Measurements from ENCODE around the gene OR2K2. TPM values are rescaled to one million over a fixed set of nuclear protein-coding genes. Genes with fewer than 3 reads are reported as not detected.

Gene OR2K2
- total and polyA plus RNA-seq, 4 donors: not detected

DNA sequence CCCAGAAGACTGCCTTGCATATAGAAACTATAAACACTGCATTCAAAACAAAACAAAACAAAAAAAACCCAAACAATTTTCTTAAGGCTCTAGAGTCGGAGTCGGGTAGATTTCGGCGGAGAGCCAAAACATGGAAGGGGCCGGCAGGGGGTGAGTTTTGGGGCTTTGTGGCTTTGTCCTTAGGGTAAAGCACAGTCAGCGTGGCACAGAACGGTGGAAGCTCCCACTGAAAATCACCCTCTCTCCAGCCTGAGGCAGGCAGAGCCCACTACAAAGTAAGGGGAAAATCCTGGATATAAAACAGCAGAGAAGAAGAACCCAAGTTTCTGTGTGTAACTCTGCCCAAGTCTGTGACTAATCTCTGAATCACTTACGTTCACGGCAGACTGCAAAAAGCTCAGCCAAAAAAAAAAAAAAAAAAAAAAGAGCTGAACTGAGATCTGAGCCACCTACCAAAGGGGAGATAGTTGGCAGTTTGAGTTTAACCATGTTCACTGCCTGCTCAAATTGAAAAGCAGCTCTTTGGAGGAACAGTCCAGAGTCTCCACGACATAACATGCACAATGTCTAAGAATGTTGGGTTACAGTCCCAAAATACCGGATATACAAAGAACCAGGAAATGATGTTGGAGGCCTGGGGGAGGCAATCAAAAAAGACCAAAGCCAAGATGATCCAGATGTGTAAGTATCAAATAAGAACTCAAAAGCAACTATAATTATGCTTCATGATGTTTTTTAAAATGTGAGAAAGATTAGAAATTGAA lies 26.6 kb upstream of the OR2K2 start:
- peak overlapping the region in 1 of 2 donors; percentile 59 for H3K9ac ChIP-seq (ENCODE audit: insufficient read depth in 1 of 2, low read length in 2 of 2)
- no peak overlapping the region for H3K27ac ChIP-seq (ENCODE audit: low read depth in 1 of 2, low read length in 1 of 2)
- TF ChIP-seq, protein P1, sequence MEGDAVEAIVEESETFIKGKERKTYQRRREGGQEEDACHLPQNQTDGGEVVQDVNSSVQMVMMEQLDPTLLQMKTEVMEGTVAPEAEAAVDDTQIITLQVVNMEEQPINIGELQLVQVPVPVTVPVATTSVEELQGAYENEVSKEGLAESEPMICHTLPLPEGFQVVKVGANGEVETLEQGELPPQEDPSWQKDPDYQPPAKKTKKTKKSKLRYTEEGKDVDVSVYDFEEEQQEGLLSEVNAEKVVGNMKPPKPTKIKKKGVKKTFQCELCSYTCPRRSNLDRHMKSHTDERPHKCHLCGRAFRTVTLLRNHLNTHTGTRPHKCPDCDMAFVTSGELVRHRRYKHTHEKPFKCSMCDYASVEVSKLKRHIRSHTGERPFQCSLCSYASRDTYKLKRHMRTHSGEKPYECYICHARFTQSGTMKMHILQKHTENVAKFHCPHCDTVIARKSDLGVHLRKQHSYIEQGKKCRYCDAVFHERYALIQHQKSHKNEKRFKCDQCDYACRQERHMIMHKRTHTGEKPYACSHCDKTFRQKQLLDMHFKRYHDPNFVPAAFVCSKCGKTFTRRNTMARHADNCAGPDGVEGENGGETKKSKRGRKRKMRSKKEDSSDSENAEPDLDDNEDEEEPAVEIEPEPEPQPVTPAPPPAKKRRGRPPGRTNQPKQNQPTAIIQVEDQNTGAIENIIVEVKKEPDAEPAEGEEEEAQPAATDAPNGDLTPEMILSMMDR (IDR thresholded peaks at IDR 0.05; ENCODE audit: control extremely low read depth, extremely low read depth): no peak
- H3K4me1 ChIP-seq (ENCODE audit: control insufficient read depth in 5 of 5, insufficient read depth in 5 of 5, low read length in 5 of 5): peaks cover 0 to 3% (median 0%) of the 10 kb centered on the region in 5 donors
- no peaks in the 10 kb centered on the region for H3K27me3 ChIP-seq (ENCODE audit: control insufficient read depth in 3 of 3, insufficient read depth in 3 of 3, low read length in 2 of 3)
- 72 to 79% methylated on average over 11 of the region's 11 CpGs for WGBS, 2 donors
- peak; percentile 30 for ATAC-seq (ENCODE audit: insufficient read depth, low FRiP score)
- no peaks in the 10 kb centered on the region for H3K9me3 ChIP-seq (ENCODE audit: control insufficient read depth in 4 of 4, insufficient read depth in 3 of 4, low read length in 3 of 4)
- H3K36me3 ChIP-seq (ENCODE audit: control insufficient read depth in 4 of 4, insufficient read depth in 4 of 4, low read length in 4 of 4): peaks cover 0 to 8% (median 0%) of the 10 kb centered on the region in 4 donors
- peak; percentile 29 to 59 (median 57) for DNase-seq
- H3K4me3 ChIP-seq: no peak overlapping the region

DNA sequence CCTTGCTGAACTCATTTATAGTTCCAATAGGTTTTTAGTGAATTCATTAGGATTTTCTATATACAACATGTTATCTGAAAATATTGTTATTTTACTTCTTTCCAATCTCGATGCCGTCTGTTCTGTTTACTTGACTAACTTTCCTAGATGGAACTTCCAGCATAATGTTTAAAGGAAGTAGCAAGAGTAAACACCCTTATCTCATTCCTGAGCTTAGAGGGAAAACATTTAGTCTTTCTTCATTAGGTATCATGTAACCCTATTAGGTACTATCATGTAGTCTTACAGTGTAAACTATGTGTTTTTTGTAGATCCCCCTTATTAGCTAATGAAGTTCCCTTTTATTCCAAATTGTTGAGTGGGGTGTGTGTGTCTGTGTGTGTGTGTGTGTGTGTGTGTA lies 22.5 kb upstream of the OR2K2 start:
- DNase-seq (no peak), ATAC-seq (ENCODE audit: insufficient read depth, low FRiP score) (no peak)
- no peaks in the 10 kb centered on the region for H3K36me3 ChIP-seq (ENCODE audit: control insufficient read depth in 4 of 4, insufficient read depth in 4 of 4, low read length in 4 of 4)
- no peak overlapping the region for H3K9ac ChIP-seq (ENCODE audit: insufficient read depth in 1 of 2, low read length in 2 of 2)
- no peak overlapping the region for H3K27ac ChIP-seq (ENCODE audit: low read depth in 1 of 2, low read length in 1 of 2)
- WGBS, 2 donors: 23 to 62% methylated on average over 2 of the region's 2 CpGs
- H3K4me3 ChIP-seq: no peak overlapping the region
- H3K9me3 ChIP-seq (ENCODE audit: control insufficient read depth in 4 of 4, insufficient read depth in 3 of 4, low read length in 3 of 4): no peaks in the 10 kb centered on the region
- TF ChIP-seq, protein P1 (IDR thresholded peaks at IDR 0.05; ENCODE audit: control extremely low read depth, extremely low read depth): no peak
- peaks cover 0 to 3% (median 0%) of the 10 kb centered on the region in 5 donors for H3K4me1 ChIP-seq (ENCODE audit: control insufficient read depth in 5 of 5, insufficient read depth in 5 of 5, low read length in 5 of 5)
- H3K27me3 ChIP-seq (ENCODE audit: control insufficient read depth in 3 of 3, insufficient read depth in 3 of 3, low read length in 2 of 3): no peaks in the 10 kb centered on the region

DNA sequence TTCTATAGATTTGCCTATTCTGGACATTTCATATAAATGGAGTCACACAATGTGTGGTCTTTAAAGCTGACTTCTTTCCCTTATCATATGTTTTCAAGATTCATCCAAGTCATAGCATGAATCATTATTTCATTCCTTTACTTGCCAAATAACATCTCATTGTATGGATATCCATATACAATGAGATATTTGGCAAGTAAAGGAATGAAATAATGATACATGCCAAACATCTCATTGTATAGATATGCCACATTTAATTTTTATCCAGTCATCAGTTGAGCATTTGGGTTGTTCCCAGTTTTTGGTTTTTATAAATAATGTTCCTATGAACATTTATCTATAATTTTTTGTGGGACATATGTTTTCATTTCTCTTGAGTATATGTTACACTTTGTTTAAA lies 20.5 kb upstream of the OR2K2 start:
- Histone ChIP-seq H3K4me1 (ENCODE audit: control insufficient read depth in 5 of 5, insufficient read depth in 5 of 5, low read length in 5 of 5) (peaks cover 0 to 1% (median 0%) of the 10 kb centered on the region in 5 donors), H3K4me3 (no peak overlapping the region), H3K27me3 (ENCODE audit: control insufficient read depth in 3 of 3, insufficient read depth in 3 of 3, low read length in 2 of 3) (no peaks in the 10 kb centered on the region), H3K9me3 (ENCODE audit: control insufficient read depth in 4 of 4, insufficient read depth in 3 of 4, low read length in 3 of 4) (no peaks in the 10 kb centered on the region), H3K9ac (ENCODE audit: insufficient read depth in 1 of 2, low read length in 2 of 2) (no peak overlapping the region), H3K36me3 (ENCODE audit: control insufficient read depth in 4 of 4, insufficient read depth in 4 of 4, low read length in 4 of 4) (no peaks in the 10 kb centered on the region), H3K27ac (ENCODE audit: low read depth in 1 of 2, low read length in 1 of 2) (no peak overlapping the region)
- DNase-seq (no peak), ATAC-seq (ENCODE audit: insufficient read depth, low FRiP score) (no peak)
- TF ChIP-seq, protein P1 (IDR thresholded peaks at IDR 0.05; ENCODE audit: control extremely low read depth, extremely low read depth): no peak
